ENCODE results near the gene MYO7A. TPM values are rescaled to one million over a fixed set of nuclear protein-coding genes. Genes with fewer than 3 reads are reported as not detected.

Gene MYO7A
- total RNA-seq, 2 donors from 2014 or later = 0.29 to 0.42 TPM

DNA sequence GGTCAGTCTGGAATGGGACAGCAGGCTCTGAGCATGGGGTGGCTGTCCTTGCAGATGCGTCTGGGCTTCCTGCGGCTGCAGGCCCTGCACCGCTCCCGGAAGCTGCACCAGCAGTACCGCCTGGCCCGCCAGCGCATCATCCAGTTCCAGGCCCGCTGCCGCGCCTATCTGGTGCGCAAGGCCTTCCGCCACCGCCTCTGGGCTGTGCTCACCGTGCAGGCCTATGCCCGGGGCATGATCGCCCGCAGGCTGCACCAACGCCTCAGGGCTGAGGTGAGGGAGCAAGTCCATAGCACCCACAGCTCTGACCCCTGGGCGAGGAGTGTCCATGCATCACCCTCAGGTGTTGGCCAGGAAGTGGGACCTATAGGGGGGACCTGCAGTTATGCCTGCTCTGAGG, 51.6 kb downstream of the MYO7A start:
- Mint-ChIP-seq H3K36me3 (ENCODE audit: insufficient read depth in 2 of 2) (peaks cover 0 to 2% of the 10 kb centered on the region in 2 donors), H3K27ac (no peak overlapping the region), H3K4me1 (ENCODE audit: low read depth) (peaks cover 9% of the 10 kb centered on the region), H3K4me3 (no peak overlapping the region), H3K9me3 (peaks cover 2 to 6% of the 10 kb centered on the region in 2 donors), H3K27me3 (ENCODE audit: low read depth) (no peaks in the 10 kb centered on the region)
- ATAC-seq (replicated peaks in 1 of 2) (no peak), DNase-seq (no peak)

DNA sequence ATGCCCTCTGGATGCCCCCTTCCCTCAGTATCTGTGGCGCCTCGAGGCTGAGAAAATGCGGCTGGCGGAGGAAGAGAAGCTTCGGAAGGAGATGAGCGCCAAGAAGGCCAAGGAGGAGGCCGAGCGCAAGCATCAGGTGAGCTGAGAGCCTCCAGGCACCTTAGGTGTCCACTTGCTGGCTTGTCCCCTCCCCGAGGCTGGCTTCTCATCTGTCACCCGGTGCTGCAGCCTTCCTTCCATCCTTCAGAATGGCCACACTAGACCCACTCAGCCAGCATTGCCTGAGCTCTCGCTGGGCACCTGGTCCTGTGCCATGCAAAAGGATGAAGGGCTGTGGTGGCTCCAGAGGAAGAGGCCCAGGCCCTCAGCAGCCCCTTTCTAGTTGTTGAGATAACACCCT, 52.3 kb downstream of the MYO7A start:
- DNase-seq (no peak), ATAC-seq (replicated peaks in 1 of 2) (no peak)
- peaks cover 2 to 6% of the 10 kb centered on the region in 2 donors for H3K9me3 Mint-ChIP-seq
- no peak overlapping the region for H3K4me3 Mint-ChIP-seq
- peaks cover 0 to 2% of the 10 kb centered on the region in 2 donors for H3K36me3 Mint-ChIP-seq (ENCODE audit: insufficient read depth in 2 of 2)
- no peak overlapping the region for H3K27ac Mint-ChIP-seq
- H3K4me1 Mint-ChIP-seq (ENCODE audit: low read depth) = peaks cover 9% of the 10 kb centered on the region
- no peaks in the 10 kb centered on the region for H3K27me3 Mint-ChIP-seq (ENCODE audit: low read depth)

DNA sequence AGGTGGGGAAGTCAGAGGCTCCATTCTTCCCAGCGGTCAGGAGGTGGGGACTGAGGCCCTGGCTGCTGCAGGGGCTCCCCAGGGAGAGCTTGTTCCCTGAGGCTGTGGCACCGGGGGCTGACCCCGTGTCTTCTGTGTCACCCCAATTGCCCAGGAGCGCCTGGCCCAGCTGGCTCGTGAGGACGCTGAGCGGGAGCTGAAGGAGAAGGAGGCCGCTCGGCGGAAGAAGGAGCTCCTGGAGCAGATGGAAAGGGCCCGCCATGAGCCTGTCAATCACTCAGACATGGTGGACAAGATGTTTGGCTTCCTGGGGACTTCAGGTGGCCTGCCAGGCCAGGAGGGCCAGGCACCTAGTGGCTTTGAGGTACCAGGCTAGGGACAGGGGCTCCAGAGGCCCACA, 53.2 kb downstream of the MYO7A start:
- no peak for ATAC-seq (replicated peaks in 1 of 2)
- H3K27ac Mint-ChIP-seq = no peak overlapping the region
- no peak overlapping the region for H3K4me3 Mint-ChIP-seq
- H3K4me1 Mint-ChIP-seq (ENCODE audit: low read depth) = peaks cover 3% of the 10 kb centered on the region
- no peaks in the 10 kb centered on the region for H3K27me3 Mint-ChIP-seq (ENCODE audit: low read depth)
- peaks cover 0 to 2% of the 10 kb centered on the region in 2 donors for H3K36me3 Mint-ChIP-seq (ENCODE audit: insufficient read depth in 2 of 2)
- DNase-seq = no peak
- H3K9me3 Mint-ChIP-seq = peaks cover 2 to 6% of the 10 kb centered on the region in 2 donors

DNA sequence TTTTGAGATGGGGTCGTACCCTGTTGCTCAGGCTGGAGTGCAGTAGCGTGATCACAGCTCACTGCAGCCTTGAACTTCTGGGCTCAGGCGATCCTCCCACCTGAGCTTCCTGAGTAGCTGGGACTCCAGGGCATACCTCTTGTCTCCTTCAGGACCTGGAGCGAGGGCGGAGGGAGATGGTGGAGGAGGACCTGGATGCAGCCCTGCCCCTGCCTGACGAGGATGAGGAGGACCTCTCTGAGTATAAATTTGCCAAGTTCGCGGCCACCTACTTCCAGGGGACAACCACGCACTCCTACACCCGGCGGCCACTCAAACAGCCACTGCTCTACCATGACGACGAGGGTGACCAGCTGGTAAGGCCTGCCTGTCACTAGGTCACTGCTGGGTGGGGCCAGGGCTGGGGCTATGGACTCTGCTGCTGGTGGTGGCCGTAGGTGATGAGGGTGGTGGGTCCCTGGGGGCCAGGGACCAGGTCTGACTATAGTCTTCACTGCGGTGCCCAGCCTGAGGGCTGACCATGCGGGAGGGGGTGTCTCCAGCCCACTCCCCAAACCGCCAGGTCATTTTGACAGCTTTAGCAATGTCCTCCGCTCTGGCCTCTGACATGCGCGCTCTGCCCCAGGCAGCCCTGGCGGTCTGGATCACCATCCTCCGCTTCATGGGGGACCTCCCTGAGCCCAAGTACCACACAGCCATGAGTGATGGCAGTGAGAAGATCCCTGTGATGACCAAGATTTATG, 53.9 kb downstream of the MYO7A start:
- Mint-ChIP-seq H3K4me1 (ENCODE audit: low read depth) (no peaks in the 10 kb centered on the region), H3K27ac (no peak overlapping the region), H3K27me3 (ENCODE audit: low read depth) (no peaks in the 10 kb centered on the region), H3K9me3 (peaks cover 2 to 6% of the 10 kb centered on the region in 2 donors), H3K4me3 (no peak overlapping the region), H3K36me3 (ENCODE audit: insufficient read depth in 2 of 2) (peaks cover 0 to 2% of the 10 kb centered on the region in 2 donors)
- no peak for ATAC-seq (replicated peaks in 1 of 2)
- no peak for DNase-seq

DNA sequence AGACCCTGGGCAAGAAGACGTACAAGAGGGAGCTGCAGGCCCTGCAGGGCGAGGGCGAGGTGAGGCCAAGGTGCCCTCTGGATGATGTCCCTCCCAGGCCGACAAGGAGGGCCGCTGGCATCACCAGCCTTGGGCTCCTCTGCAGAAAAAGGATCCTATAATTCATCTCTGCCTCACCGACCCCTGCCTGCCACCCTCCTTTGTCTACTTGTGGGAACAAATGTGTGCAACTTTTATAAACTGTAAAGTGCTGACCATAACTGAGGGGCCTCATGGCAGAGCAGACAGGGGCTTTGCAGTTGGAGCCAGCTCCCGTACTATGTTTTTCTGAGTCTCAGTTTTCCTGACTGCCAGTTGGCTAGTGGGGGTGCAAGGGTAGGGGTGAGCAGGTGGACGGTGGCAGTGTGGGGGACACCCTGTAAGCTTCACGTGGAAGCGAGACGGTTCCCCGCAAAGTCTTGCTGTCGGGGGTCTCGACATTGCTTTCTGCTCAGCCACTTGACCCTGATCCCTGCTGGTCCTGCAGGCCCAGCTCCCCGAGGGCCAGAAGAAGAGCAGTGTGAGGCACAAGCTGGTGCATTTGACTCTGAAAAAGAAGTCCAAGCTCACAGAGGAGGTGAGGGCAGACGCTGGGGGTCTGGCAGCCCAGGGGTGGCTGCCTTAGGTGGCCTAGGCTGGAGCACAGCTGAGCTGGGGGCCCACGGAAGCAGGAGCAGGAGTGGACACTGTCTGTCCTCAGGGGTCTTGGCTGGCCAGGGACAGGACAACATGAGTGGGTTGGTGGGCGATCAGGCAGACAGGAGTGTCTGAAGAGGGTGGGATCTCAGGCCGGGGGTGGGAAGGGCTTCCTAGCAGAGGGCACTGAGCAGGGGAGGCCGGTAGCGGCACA, 54.7 kb downstream of the MYO7A start:
- Mint-ChIP-seq H3K27me3 (ENCODE audit: low read depth) (no peaks in the 10 kb centered on the region), H3K36me3 (ENCODE audit: insufficient read depth in 2 of 2) (peaks cover 0 to 2% of the 10 kb centered on the region in 2 donors), H3K27ac (no peak overlapping the region), H3K4me1 (ENCODE audit: low read depth) (no peaks in the 10 kb centered on the region), H3K4me3 (no peak overlapping the region), H3K9me3 (peaks cover 2 to 6% of the 10 kb centered on the region in 2 donors)
- DNase-seq (no peak), ATAC-seq (replicated peaks in 1 of 2) (no peak)

DNA sequence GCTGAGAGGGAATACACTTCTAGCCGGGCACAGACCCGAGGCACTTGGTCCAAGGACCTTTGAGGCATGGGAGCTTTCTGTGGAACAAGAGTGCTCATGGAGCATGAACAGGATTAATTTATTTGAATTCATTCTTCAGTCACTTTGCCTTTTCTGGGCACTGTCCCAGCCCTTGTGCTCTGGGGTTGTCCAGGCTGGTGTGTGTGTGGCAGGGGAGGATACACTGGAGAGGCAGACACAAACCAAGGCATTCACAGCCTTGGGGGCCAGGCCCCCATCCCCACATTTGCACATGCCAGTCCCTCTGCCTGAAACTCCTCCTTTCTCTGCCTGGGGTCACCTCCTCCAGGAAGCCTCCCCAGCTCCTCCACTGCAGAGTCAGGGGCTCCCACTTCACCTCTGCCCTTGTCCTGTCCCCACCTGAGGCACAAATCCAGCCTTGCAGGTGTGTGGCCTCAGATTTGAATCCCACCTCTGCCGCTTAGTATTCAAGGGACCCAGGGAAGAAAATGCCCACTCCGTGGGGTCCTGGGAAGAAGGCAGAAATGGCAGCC, 55.5 kb downstream of the MYO7A start:
- no peaks in the 10 kb centered on the region for H3K27me3 Mint-ChIP-seq (ENCODE audit: low read depth)
- H3K27ac Mint-ChIP-seq = no peak overlapping the region
- no peaks in the 10 kb centered on the region for H3K36me3 Mint-ChIP-seq (ENCODE audit: insufficient read depth in 2 of 2)
- no peaks in the 10 kb centered on the region for H3K4me1 Mint-ChIP-seq (ENCODE audit: low read depth)
- ATAC-seq (replicated peaks in 1 of 2) (no peak), DNase-seq (no peak)
- no peak overlapping the region for H3K4me3 Mint-ChIP-seq
- H3K9me3 Mint-ChIP-seq = peaks cover 0 to under 1% of the 10 kb centered on the region in 2 donors

DNA sequence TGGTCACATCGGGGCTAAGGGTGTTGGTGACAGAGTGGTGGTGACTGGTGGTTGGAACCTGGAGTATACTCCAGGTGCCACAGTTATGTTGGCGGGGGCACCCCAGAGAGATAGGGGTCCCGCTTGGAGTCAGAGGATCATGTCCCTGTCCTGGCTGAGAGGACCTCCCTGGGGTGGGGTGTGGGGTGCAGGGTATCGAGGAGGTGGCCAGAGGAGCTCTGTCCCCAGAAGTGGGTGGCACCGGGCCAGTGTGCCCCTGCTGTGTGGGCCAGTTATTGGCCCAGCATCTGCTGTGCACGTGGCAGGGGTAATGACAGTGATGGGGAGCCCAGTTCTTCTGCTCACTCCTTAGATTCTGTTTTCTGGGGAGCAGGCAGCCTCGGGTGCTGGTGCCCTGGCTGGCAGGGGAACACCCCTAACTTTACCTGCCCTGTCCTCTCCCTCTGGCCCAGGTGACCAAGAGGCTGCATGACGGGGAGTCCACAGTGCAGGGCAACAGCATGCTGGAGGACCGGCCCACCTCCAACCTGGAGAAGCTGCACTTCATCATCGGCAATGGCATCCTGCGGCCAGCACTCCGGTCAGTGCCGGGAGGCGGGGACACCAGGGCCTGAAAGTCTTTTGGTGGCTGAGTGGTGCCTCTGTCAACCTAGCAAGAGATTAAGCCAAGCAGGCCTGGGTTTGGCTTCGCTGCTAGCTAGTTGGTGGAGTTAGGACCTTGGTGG, 56.3 kb downstream of the MYO7A start:
- ATAC-seq (replicated peaks in 1 of 2) = no peak
- H3K27ac Mint-ChIP-seq = no peak overlapping the region
- H3K4me3 Mint-ChIP-seq = no peak overlapping the region
- DNase-seq = no peak
- no peaks in the 10 kb centered on the region for H3K4me1 Mint-ChIP-seq (ENCODE audit: low read depth)
- no peaks in the 10 kb centered on the region for H3K36me3 Mint-ChIP-seq (ENCODE audit: insufficient read depth in 2 of 2)
- no peaks in the 10 kb centered on the region for H3K27me3 Mint-ChIP-seq (ENCODE audit: low read depth)
- no peaks in the 10 kb centered on the region for H3K9me3 Mint-ChIP-seq

DNA sequence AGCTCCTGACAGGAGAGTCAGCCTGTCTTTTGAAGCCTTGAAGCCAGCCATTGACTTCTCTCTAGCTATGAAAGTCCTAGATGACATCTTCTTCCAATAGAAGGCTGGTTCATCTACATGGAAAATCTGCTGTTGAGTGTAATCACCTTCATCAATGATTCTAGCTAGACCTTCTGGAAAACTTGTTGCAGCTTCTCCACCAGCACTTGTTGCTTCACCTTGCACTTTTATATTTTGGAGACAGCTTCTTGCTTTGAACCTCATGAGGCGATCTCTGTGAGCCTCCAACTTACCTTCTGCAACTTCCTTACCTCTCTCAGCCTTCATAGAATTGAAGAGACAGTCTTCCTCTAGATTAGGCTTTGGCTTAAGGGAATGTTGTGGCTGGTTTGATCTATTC, 58.3 kb downstream of the MYO7A start:
- Mint-ChIP-seq H3K27ac (no peak overlapping the region), H3K9me3 (no peaks in the 10 kb centered on the region), H3K36me3 (ENCODE audit: insufficient read depth in 2 of 2) (no peaks in the 10 kb centered on the region), H3K4me1 (ENCODE audit: low read depth) (no peaks in the 10 kb centered on the region), H3K4me3 (no peak overlapping the region), H3K27me3 (ENCODE audit: low read depth) (no peaks in the 10 kb centered on the region)
- ATAC-seq (replicated peaks in 1 of 2) = no peak
- DNase-seq = no peak

DNA sequence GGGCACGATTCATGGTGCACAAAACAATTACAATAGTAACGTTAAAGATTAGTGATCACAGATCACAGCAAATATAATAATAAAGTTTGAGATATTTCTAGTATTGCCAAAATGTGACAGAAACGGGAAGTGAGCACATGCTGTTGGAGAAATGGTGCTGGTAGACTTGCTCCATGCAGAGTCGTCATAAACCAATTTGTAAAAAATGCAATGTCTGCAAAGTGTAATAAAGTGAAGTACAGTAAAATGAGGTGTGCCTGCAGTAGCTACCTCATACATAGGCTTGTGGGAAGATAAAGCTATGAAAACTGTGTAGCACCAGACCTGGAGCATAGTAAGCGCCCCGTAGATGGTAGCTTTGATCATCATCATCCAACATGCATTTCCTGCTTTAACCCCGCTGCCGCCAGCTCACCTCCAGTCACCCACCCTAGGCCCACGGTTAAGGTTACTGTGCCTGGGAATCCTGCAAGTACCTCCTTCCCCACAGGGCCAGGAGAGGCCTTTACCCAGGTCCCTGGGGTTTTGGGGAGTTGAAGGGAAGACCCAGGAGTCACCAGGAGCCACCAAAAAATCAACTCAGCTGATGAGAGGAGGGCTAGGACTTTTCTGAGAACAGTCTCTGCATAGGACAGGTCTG, 59.2 kb downstream of the MYO7A start:
- Mint-ChIP-seq H3K9me3 (no peaks in the 10 kb centered on the region), H3K27me3 (ENCODE audit: low read depth) (no peaks in the 10 kb centered on the region), H3K4me3 (no peak overlapping the region), H3K27ac (no peak overlapping the region), H3K36me3 (ENCODE audit: insufficient read depth in 2 of 2) (no peaks in the 10 kb centered on the region), H3K4me1 (ENCODE audit: low read depth) (no peaks in the 10 kb centered on the region)
- DNase-seq (no peak), ATAC-seq (replicated peaks in 1 of 2) (no peak)

DNA sequence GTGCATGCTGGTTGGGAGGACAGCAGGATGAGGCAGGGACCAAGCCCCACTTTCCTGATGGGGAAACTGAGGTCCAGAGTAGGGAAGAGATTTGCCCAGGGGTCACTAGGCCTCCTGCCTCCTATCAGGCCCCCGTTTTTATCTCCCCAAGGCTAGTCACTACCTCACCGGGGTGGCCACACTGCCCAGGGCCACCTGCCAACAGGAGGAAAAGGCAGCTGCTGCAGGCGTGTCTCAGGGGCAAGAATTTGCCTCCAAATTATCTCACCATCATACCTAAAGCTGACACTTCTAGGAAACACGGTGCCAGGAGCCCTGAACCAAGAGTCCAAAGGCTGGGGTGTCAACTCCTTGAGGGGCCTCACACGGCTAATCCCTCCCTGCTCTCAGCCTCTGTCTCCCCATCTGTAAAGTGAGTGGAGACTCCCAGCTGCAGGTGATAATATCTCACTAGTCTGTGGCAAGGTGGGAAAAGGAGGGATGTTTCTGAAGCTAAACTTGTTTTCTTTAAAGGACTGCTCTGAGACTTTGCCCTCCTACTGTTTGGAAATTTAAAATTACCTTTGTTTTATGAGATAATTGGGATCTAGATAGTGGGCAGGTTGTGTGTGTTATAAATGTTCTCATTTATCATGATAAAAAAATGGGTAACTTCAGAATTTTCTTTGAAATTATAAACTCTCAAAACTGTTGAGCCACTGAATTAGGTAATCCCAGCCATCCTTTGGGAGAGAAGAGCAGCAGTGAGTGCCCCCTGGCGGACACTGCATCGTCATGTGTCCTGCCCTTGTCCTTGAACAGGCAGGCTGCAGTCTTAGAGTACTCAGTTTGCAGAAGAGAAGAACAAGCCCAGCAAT, 60.0 kb downstream of the MYO7A start:
- DNase-seq (peak; percentile 76 to 79), ATAC-seq (replicated peaks in 1 of 2) (peak; percentile 62 to 78)
- Mint-ChIP-seq H3K4me3 (no peak overlapping the region), H3K27ac (no peak overlapping the region), H3K36me3 (ENCODE audit: insufficient read depth in 2 of 2) (no peaks in the 10 kb centered on the region), H3K4me1 (ENCODE audit: low read depth) (no peaks in the 10 kb centered on the region), H3K27me3 (ENCODE audit: low read depth) (no peaks in the 10 kb centered on the region), H3K9me3 (no peaks in the 10 kb centered on the region)

DNA sequence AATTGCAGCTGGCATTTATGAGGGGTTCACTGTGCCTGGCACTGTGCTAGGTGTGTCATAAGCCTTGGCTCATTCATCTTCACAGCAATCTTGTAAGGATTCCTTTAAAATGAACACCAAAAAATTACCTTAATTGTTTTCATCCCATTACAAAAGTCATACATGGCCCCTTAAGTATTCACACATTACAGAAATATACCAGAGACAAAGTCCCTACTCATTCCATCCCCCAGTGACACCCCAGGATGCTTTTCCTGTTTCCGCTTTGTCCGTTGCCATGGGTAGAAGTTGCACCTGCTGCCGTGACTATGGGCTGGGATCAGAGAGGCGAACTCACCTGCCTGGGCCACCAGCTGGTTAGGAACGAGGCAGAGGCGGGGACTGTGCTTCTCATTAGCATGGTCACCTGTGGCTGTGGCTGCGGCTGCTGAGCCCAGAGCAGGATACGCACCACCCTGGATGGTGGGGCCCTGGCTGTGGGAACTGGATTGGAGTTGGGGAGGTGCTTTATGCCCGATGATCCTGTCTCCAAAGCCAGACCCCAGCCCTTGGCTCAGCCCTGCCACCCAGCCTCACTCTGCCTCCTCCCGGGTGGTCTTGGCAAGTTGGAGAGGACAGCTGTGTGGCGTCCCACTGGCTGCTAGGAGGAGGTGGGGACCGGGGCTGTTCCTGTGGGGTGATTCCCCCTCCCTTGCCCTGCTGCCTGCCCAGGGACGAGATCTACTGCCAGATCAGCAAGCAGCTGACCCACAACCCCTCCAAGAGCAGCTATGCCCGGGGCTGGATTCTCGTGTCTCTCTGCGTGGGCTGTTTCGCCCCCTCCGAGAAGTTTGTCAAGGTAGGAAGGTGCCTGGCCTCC, 60.8 kb downstream of the MYO7A start:
- Mint-ChIP-seq H3K4me3 (no peak overlapping the region), H3K36me3 (ENCODE audit: insufficient read depth in 2 of 2) (no peaks in the 10 kb centered on the region), H3K9me3 (no peaks in the 10 kb centered on the region), H3K4me1 (ENCODE audit: low read depth) (no peaks in the 10 kb centered on the region), H3K27ac (no peak overlapping the region), H3K27me3 (ENCODE audit: low read depth) (no peaks in the 10 kb centered on the region)
- no peak for ATAC-seq (replicated peaks in 1 of 2)
- DNase-seq = no peak
